ENCODE results near the gene LRRC75A. TPM values are rescaled to one million over a fixed set of nuclear protein-coding genes. Genes with fewer than 3 reads are reported as not detected.

Gene LRRC75A
- 1 to 10 TPM in 3 of 9 donors, under 1 TPM in 6; 0.37 to 2.5 (median 0.98) TPM for total RNA-seq
- polyA plus RNA-seq, result under 1 TPM; 0.42 to 0.85 TPM
- long read RNA-seq, donor 1, partial matches to known transcripts, result 0 of 3 reads
- long read RNA-seq, donor 1, other reads (novel, unspliced or antisense), result 3 of 3 reads
- long read RNA-seq, donor 2, partial matches to known transcripts, result 0 of 8 reads
- long read RNA-seq, donor 2, other reads (novel, unspliced or antisense), result 8 of 8 reads
- long read RNA-seq, donor 3, partial matches to known transcripts, result 0 of 1 reads
- long read RNA-seq, donor 3, other reads (novel, unspliced or antisense), result 1 of 1 reads

GRCh38 chr17:16491703-16492612, at the start of gene LRRC75A:
Gene LRRC75A, minus strand, starts transcription at chr17:16492193. Its CDS starts 203 bp downstream, at chr17:16491990.
- TF ChIP-seq POLR2A (IDR thresholded peaks at IDR 0.05) (no peak), CTCF (IDR thresholded peaks at IDR 0.05) (peak in 5 of 12 donors; percentile 3 to 41 (median 21))
- H3K27me3 ChIP-seq, result peaks cover 0 to 10% (median 0%) of the 10 kb centered on the region in 9 donors
- ATAC-seq (peak in 3 of 4 donors; percentile 73 to 86 (median 85)), DNase-seq (peak; percentile 47 to 75 (median 54))
- no peaks in the 10 kb centered on the region for H3K9me3 ChIP-seq
- intact Hi-C loops (cut with DNase I), result loop anchor here in 1 of 10 donors (2.0 kb wide), 1 partner anchor 29 kb away; no protein-coding TSS in a partner anchor
- H3K36me3 ChIP-seq, result no peaks in the 10 kb centered on the region
- 1 to 2% (median 2%) methylated on average over 17 to 134 of the region's 134 CpGs for WGBS, 4 donors
- H3K4me1 ChIP-seq, result peaks cover 0 to 24% (median 12%) of the 10 kb centered on the region in 12 donors
- peak within 1 kb of the TSS in 3 of 12 donors; percentile 40 to 75 (median 51) for H3K27ac ChIP-seq
- peak within 1 kb of the TSS; percentile 27 to 86 (median 60) for H3K4me3 ChIP-seq

- TF ChIP-seq POLR2A (IDR thresholded peaks at IDR 0.05), result no peak
- no peak for TF ChIP-seq CTCF (IDR thresholded peaks at IDR 0.05)
- Histone ChIP-seq H3K27me3 (no peaks in the 10 kb centered on the region), H3K27ac (peak overlapping the region in 5 of 12 donors; percentile 19 to 93 (median 91)), H3K36me3 (no peaks in the 10 kb centered on the region), H3K4me1 (peaks cover 0 to 9% (median 4%) of the 10 kb centered on the region in 12 donors), H3K4me3 (peak overlapping the region in 1 of 12 donors; percentile 73), H3K9me3 (no peaks in the 10 kb centered on the region)
- WGBS, 4 donors, result 43 to 52% (median 46%) methylated on average over 2 of the region's 2 CpGs
- DNase-seq (no peak), ATAC-seq (no peak)
- intact Hi-C loops (cut with DNase I), result loop anchor here in 9 of 10 donors (1.0 to 5.0 kb wide), 9 partner anchors 32 to 455 kb away; partner anchors contain the start of gene ZNF287 (in 2 of the 9)
Observed at GRCh38 chr17:16537130-16537458, 45.1 kb upstream of the LRRC75A start.

- Histone ChIP-seq H3K36me3 (no peaks in the 10 kb centered on the region), H3K9me3 (no peaks in the 10 kb centered on the region), H3K4me3 (no peak overlapping the region), H3K27ac (no peak overlapping the region), H3K27me3 (peaks cover 0 to 13% (median 0%) of the 10 kb centered on the region in 9 donors), H3K4me1 (peaks cover 0 to 9% (median 4%) of the 10 kb centered on the region in 12 donors)
- TF ChIP-seq CTCF (IDR thresholded peaks at IDR 0.05) (no peak), POLR2A (IDR thresholded peaks at IDR 0.05) (no peak)
- DNase-seq (no peak), ATAC-seq (no peak)
- intact Hi-C loops (cut with DNase I), result no loop called here
- WGBS, 4 donors, result 89 to 96% (median 91%) methylated on average over 1 of the region's 1 CpG
Observed at GRCh38 chr17:16534236-16534635, 42.2 kb upstream of the LRRC75A start.

GRCh38 chr17:16529906-16530305, 37.9 kb upstream of the LRRC75A start:
- Histone ChIP-seq H3K27me3 (peaks cover 0 to 18% (median 0%) of the 10 kb centered on the region in 9 donors), H3K36me3 (no peaks in the 10 kb centered on the region)
- 68 to 86% (median 78%) methylated on average over 4 of the region's 4 CpGs for WGBS, 4 donors

More at GRCh38 chr17:16529906-16530305, 37.9 kb upstream of the LRRC75A start:
- Histone ChIP-seq H3K9me3 (no peaks in the 10 kb centered on the region), H3K4me1 (peaks cover 0 to 2% (median 0%) of the 10 kb centered on the region in 12 donors), H3K4me3 (no peak overlapping the region), H3K27ac (no peak overlapping the region)
- DNase-seq (no peak), ATAC-seq (no peak)
- intact Hi-C loops (cut with DNase I), result no loop called here
- TF ChIP-seq CTCF (IDR thresholded peaks at IDR 0.05) (no peak), POLR2A (IDR thresholded peaks at IDR 0.05) (no peak)

Data from heart left ventricle (tissue), 16 donors.